ENCODE measurements around the gene SIRT5.

The SIRT5 gene

DNA sequence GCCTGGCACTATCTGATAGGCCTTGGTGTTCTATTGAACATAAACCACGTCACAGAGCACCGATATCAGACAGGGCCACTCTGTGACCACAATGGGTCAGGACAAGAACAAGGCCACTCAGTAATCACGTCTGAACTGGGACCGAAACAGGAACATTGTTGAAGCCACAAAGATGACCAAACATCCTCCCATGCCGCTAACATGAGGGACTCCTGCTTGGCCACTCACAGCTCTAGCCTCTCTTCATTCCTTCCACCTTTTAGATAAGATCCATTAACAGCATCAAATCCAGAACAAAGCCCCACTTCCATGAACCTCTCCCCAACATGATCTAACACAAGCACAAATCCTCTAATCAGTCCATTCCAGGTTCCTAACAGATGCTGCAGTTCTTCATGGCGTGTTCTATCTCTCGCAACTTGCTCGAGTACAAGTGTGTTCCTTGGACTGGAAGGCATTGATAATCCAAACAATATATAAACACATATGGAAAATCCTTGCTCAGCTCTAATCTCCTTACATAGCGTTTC, 7.4 kb downstream of the SIRT5 start:
- Mint-ChIP-seq H3K36me3 (ENCODE audit: low read depth) (peaks cover 32% of the 10 kb centered on the region), H3K27me3 (no peaks in the 10 kb centered on the region), H3K27ac (no peak overlapping the region), H3K4me3 (no peak overlapping the region), H3K9me3 (no peaks in the 10 kb centered on the region), H3K4me1 (ENCODE audit: low read depth) (peaks cover 12% of the 10 kb centered on the region)
- intact Hi-C loops (cut with micrococcal nuclease) = no loop called here

DNA sequence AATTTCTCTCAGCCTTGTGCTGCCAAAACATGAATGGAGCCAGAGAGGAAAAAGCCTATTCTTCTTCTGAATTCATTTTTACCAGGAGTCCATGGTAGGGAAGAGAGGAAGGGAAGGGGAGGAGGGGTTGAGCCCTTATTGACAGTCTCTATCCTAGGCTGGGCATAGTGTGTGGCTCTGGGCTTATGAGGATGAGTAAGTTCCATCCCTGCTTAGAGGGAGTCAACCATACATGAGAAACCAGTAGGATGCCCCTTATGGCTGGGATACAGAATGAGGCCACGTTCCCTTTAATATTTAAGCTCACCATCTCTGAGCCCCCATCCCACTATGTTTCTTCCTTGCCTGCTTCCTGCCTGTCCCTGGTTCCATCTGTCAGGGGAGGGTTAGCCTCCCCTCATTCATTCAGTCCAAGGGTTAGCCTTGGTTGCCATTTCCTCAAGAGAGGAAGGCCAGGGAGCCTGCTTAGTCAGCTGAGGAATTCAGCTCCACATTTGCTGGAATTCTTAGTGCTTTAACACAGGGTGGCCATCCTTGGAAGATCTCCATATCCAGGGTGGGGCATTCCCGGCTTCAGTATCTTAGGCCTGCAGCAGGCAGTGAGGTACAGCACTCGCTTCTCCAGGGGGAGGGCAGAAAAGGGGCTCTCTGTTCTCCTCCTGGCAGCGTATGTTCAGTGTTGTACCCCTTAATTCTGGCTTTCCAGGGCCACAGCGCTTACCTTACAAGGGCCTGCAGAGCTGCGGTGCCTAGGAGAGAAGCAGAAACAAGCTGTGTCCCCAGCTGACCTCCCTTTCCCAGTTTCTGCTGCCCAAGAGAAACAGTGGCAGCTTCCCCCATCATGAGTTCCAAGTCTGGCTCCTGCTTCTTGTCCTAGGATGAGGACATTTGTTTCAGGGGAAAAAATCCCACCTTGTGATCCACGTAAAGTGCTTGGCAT, 12.5 kb downstream of the SIRT5 start:
- Mint-ChIP-seq H3K4me1 (ENCODE audit: low read depth) (peaks cover 9% of the 10 kb centered on the region), H3K36me3 (ENCODE audit: low read depth) (peaks cover 49% of the 10 kb centered on the region), H3K27me3 (no peaks in the 10 kb centered on the region), H3K9me3 (no peaks in the 10 kb centered on the region), H3K4me3 (no peak overlapping the region), H3K27ac (no peak overlapping the region)
- intact Hi-C loops (cut with micrococcal nuclease) = no loop called here

DNA sequence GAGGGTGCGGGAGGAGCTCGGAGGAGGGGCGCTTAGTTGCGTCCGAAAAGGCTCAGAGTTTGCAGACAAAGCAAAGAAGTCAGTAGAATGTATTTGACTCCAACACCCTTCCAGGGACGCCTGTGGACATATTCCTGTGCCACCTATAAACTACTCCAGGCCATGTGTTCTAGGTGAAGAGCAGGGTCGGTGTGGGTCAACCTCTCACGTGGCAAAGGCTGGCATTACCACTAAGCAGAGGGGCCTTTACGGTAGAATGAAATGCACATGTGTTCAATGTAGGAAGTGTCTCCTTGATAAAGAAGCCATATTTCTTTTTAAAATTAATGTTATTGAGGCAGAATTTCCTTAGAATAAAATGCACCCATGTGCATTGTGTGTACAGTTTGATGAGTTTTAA, 15.4 kb downstream of the SIRT5 start:
- no peak overlapping the region for H3K27ac Mint-ChIP-seq
- intact Hi-C loops (cut with micrococcal nuclease) = no loop called here
- peaks cover 7% of the 10 kb centered on the region for H3K4me1 Mint-ChIP-seq (ENCODE audit: low read depth)
- H3K4me3 Mint-ChIP-seq = no peak overlapping the region
- no peaks in the 10 kb centered on the region for H3K27me3 Mint-ChIP-seq
- H3K36me3 Mint-ChIP-seq (ENCODE audit: low read depth) = peaks cover 46% of the 10 kb centered on the region
- H3K9me3 Mint-ChIP-seq = no peaks in the 10 kb centered on the region

DNA sequence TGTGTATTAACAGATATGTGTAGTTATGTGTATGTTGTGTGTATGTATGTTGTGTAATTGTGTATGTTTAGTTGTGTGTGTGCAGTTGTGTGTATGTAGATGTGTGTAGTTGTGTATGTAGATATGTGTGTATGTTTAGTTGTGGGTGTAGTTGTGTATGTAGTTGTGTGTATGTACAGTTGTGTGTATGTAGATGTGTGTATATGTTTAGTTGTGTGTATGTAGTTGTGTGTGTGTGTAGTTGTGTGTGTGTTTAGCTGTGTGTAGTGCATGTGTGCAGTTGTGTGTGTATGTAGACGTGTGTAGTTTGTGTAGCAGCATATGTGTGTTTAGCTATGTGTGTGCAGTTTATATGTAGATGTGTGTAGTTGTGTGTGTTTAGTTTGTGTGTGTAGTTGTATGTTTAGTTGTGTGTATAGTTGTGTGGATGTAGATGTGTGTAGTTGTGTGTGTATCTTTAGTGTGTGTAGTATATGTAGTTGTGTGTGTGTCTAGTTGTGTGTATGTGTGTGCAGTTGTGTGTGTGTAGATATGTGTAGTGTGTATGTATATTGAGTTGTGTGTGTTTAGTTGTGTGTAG, 16.3 kb downstream of the SIRT5 start:
- Mint-ChIP-seq H3K36me3 (ENCODE audit: low read depth) (peaks cover 39% of the 10 kb centered on the region), H3K9me3 (no peaks in the 10 kb centered on the region), H3K27me3 (no peaks in the 10 kb centered on the region), H3K4me1 (ENCODE audit: low read depth) (peaks cover 7% of the 10 kb centered on the region), H3K4me3 (no peak overlapping the region), H3K27ac (no peak overlapping the region)
- intact Hi-C loops (cut with micrococcal nuclease) = no loop called here

DNA sequence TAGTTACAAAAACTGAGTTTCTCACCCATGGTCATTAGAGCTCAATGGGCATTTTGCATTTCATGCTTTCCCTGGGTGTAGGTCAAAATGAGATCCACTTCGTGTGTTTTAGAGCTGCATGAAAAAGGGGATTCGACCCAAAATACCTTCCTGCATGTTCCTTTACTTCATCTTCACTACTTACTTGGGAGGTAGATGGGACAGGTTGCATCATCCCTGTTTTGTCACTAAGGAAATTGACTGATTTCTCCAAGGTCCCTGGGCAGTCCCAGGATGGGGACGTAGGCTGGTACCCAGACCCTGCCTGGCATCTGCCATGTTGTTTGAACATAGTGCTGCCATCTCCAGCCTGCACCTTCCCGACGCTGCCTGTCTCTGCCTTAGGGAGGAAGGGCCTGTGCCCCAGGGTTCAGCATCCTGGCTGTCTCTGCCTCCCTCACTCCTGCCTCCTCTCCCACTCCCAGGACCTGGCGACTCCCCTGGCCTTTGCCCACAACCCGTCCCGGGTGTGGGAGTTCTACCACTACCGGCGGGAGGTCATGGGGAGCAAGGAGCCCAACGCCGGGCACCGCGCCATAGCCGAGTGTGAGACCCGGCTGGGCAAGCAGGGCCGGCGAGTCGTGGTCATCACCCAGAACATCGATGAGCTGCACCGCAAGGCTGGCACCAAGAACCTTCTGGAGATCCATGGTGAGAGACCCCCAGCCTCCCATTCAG, 17.0 kb downstream of the SIRT5 start:
- Mint-ChIP-seq H3K27ac (no peak overlapping the region), H3K27me3 (no peaks in the 10 kb centered on the region), H3K4me1 (ENCODE audit: low read depth) (peaks cover 7% of the 10 kb centered on the region), H3K9me3 (no peaks in the 10 kb centered on the region), H3K36me3 (ENCODE audit: low read depth) (peaks cover 42% of the 10 kb centered on the region), H3K4me3 (no peak overlapping the region)
- intact Hi-C loops (cut with micrococcal nuclease) = no loop called here

DNA sequence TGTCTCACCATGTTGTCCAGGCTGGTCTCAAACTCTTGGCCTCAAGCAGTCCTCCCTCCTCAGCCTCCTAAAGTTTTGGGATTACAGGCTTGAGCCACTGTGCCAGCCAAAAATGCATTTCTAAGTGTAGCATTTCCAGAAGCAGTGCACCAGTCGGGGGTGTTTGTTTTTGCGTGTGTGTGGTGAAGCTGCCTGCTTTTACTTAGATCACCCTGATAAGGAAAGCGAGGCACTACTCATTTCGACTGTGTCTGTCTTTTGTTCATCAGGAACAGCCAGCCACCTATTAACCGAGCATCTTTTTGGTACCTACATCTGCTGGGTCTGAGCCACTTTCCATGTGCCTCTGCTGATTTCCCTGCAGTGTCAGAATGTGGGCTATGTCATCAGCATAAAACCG, 18.7 kb downstream of the SIRT5 start:
- H3K9me3 Mint-ChIP-seq = no peaks in the 10 kb centered on the region
- intact Hi-C loops (cut with micrococcal nuclease) = no loop called here
- H3K27me3 Mint-ChIP-seq = no peaks in the 10 kb centered on the region
- peaks cover 48% of the 10 kb centered on the region for H3K36me3 Mint-ChIP-seq (ENCODE audit: low read depth)
- H3K4me3 Mint-ChIP-seq = no peak overlapping the region
- H3K4me1 Mint-ChIP-seq (ENCODE audit: low read depth) = no peaks in the 10 kb centered on the region
- H3K27ac Mint-ChIP-seq = no peak overlapping the region

DNA sequence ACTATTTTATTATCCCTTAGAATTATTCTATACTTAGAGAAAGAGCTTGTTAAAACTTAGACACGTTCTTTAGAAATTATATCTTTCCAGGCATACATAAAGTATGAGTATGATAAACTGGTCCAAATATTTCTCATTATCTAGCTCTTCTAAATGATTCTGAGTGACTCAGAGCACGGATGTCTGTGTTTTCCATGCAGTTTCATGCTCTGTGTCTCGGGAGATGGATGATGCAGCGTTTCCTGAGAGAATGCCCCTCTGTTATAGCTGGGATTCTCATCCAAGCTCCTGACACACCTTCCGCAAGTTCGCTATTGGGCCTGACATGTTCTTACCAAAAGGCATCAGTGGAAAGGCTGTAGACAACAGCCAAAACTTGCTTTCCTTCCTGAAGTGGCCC, 19.3 kb downstream of the SIRT5 start:
- H3K27ac Mint-ChIP-seq = no peak overlapping the region
- intact Hi-C loops (cut with micrococcal nuclease) = no loop called here

DNA sequence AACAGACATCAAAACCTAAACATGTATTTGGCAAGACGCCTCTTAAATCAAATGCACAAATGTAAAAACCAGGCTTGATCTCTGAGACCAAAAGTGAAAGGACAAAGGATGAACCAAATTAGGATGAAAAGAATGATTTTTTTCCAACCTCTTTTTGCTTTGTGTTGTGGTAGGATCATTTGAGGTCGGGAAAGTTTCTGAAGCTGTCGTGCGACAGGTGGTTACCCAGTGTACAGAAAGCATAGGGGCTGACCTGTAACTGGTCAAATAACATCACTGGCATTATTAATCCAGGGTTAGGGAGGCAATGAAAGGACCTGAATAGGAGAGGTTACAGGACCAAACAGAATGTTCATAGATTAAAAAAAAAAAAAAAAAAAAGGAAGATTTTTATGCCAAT, 22.7 kb downstream of the SIRT5 start:
- Mint-ChIP-seq H3K4me3 (no peak overlapping the region), H3K36me3 (ENCODE audit: low read depth) (peaks cover 63% of the 10 kb centered on the region), H3K9me3 (no peaks in the 10 kb centered on the region), H3K27ac (no peak overlapping the region), H3K4me1 (ENCODE audit: low read depth) (no peaks in the 10 kb centered on the region), H3K27me3 (no peaks in the 10 kb centered on the region)
- intact Hi-C loops (cut with micrococcal nuclease) = no loop called here

More for the DNA sequence above, 19.3 kb downstream of the SIRT5 start:
- H3K4me1 Mint-ChIP-seq (ENCODE audit: low read depth) = no peaks in the 10 kb centered on the region
- H3K36me3 Mint-ChIP-seq (ENCODE audit: low read depth) = peaks cover 54% of the 10 kb centered on the region
- no peak overlapping the region for H3K4me3 Mint-ChIP-seq
- H3K9me3 Mint-ChIP-seq = no peaks in the 10 kb centered on the region
- H3K27me3 Mint-ChIP-seq = no peaks in the 10 kb centered on the region

DNA sequence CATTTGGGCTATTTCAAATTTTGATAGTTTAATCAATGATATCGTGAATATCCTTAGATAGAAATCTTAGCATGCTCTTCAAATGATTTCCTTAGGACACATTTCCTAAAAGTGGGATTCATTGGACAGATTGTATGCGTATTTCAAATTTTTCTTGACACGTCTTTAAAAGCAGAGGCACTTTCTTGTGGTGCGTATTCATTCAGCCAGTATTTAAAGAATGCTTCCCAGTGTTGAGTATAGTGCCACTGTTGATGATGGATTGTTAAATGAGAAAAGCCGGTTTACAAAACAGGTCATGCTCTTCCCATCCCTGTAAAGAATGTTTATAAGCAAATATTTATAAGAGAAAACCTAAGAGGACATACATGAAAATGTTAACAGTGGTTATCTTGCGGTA, 25.6 kb downstream of the SIRT5 start:
- no peak overlapping the region for H3K27ac Mint-ChIP-seq
- no peak overlapping the region for H3K4me3 Mint-ChIP-seq
- intact Hi-C loops (cut with micrococcal nuclease) = no loop called here
- no peaks in the 10 kb centered on the region for H3K9me3 Mint-ChIP-seq
- H3K36me3 Mint-ChIP-seq (ENCODE audit: low read depth) = peaks cover 60% of the 10 kb centered on the region
- H3K4me1 Mint-ChIP-seq (ENCODE audit: low read depth) = no peaks in the 10 kb centered on the region
- no peaks in the 10 kb centered on the region for H3K27me3 Mint-ChIP-seq

DNA sequence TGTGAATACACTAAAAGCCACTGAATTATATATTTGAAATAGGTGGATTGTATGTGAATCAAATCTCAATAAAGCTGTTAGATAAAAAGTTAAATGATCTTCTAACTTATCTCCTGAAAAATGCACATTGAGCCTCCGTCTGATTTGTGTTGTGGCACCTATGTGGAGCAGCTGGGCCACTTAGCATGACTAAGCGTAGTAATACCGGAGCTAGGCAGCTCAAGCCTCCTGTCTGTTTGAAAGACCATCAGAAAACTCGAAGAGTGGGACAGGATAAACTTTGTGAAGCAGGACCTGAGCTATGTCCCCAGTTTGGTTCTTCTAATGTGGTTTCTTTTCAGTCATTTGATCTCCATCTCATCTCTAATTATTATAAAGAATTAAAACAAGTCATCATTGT, 29.7 kb downstream of the SIRT5 start:
- no peaks in the 10 kb centered on the region for H3K4me1 Mint-ChIP-seq (ENCODE audit: low read depth)
- intact Hi-C loops (cut with micrococcal nuclease) = no loop called here
- H3K9me3 Mint-ChIP-seq = no peaks in the 10 kb centered on the region
- H3K36me3 Mint-ChIP-seq (ENCODE audit: low read depth) = peaks cover 29% of the 10 kb centered on the region
- H3K4me3 Mint-ChIP-seq = no peak overlapping the region
- H3K27ac Mint-ChIP-seq = no peak overlapping the region
- H3K27me3 Mint-ChIP-seq = no peaks in the 10 kb centered on the region

DNA sequence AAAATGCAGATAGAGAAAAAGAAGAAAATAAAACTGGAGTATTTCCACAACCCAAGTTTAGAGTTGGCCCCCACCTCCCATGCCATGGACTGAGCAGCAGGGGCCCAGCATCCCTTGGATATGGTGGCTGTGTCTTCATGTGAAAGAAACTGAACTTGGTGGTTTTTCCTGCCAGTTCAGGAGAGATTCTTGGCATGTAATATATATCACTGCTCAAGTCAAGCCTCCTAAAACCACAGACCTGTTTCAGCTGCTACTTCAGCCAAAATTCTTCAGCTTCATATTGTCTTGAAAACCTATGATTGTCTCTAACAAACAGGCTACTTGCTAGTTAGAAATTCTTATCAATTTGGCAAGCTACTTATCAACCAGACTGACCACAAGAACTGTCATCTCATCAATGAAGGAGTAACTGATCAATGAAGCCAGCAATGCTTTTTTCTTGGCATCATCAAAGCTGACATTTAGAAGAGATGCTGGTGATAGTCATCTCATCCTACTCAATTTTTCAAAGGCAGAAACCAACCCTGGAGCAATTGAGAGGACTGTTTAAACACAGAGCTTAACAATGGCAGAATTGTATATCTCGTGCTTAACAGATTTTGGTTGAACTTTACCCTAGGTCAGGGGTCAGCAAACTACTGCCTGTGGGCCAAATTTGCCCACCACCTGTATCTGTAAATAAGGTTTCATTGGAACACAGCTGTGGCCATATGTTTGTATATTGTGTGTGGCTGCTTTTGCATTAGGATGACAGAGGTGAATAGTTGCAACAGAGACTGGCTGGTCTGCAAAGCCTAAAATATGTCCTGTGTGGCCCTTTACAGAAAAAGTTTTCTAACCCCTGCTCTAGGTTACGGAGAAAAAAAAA, 30.4 kb downstream of the SIRT5 start:
- Mint-ChIP-seq H3K9me3 (no peaks in the 10 kb centered on the region), H3K27ac (no peak overlapping the region), H3K27me3 (no peaks in the 10 kb centered on the region), H3K36me3 (ENCODE audit: low read depth) (peaks cover 27% of the 10 kb centered on the region), H3K4me3 (no peak overlapping the region), H3K4me1 (ENCODE audit: low read depth) (no peaks in the 10 kb centered on the region)
- intact Hi-C loops (cut with micrococcal nuclease) = no loop called here

DNA sequence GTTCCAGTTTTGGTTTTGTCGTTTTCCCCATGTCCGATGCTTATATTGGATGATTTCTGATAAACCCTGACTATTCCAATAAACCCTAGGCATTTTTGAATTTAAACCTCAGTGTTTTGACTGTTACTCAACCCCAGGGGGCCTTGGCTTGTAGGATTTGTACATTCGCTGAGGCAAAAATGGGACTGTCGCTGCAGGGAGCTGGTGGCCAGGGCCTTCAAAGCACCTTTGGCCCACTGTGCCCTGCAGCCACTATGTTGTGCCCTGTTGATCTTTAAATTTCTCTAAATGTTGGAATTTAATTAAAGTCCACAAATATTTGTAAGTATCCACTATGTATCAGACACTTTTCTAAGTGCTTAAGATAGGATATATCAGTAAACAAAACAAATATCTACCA, 31.2 kb downstream of the SIRT5 start:
- H3K4me1 Mint-ChIP-seq (ENCODE audit: low read depth) = peaks cover 5% of the 10 kb centered on the region
- no peak overlapping the region for H3K4me3 Mint-ChIP-seq
- no peaks in the 10 kb centered on the region for H3K9me3 Mint-ChIP-seq
- H3K36me3 Mint-ChIP-seq (ENCODE audit: low read depth) = peaks cover 23% of the 10 kb centered on the region
- intact Hi-C loops (cut with micrococcal nuclease) = no loop called here
- H3K27me3 Mint-ChIP-seq = no peaks in the 10 kb centered on the region
- no peak overlapping the region for H3K27ac Mint-ChIP-seq

DNA sequence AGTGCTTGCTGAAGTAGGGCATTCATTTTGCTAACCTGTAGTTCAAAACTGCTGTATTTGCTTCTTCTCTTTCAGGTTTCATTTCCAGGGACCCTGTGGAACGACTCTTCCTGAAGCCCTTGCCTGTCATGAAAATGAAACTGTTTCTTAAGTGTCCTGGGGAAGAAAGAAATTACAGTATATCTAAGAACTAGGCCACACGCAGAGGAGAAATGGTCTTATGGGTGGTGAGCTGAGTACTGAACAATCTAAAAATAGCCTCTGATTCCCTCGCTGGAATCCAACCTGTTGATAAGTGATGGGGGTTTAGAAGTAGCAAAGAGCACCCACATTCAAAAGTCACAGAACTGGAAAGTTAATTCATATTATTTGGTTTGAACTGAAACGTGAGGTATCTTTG, 37.3 kb downstream of the SIRT5 start:
- Mint-ChIP-seq H3K27me3 (no peaks in the 10 kb centered on the region), H3K9me3 (no peaks in the 10 kb centered on the region), H3K4me3 (no peak overlapping the region), H3K4me1 (ENCODE audit: low read depth) (peaks cover 32% of the 10 kb centered on the region), H3K27ac (no peak overlapping the region), H3K36me3 (ENCODE audit: low read depth) (peaks cover 16% of the 10 kb centered on the region)
- intact Hi-C loops (cut with micrococcal nuclease) = no loop called here

Measured in dendritic cell treated with granulocyte-macrophage colony-stimulating factor and Interleukin-4, amounts not matched to agents 40 ng/mL and 50 ng/mL, for 4 days (primary cell).